T-cell (primary cell): Measurements from ENCODE around the gene RASSF4. TPM values are rescaled to one million over a fixed set of nuclear protein-coding genes. Genes with fewer than 3 reads are reported as not detected.
A peak's percentile ranks its signal among the peaks of the same experiment; 100 is the strongest.

Source experiments
- ATAC-seq, 4 experiments: fragments of 200-7000 bp in 3 of 4; fragments of 150-1000 bp in 1 of 4; cut with Tn5 transposase; replicated peaks in 1 of 4; 1 replicate in 3 of 4; 2 replicates in 1 of 4; pipeline ENCODE4 v1.10.0; 2021; ENCODE audit warnings: moderate library complexity in 3 of 4, mild to moderate bottlenecking in 2 of 4, moderate number of reproducible peaks in 1 of 4
- CTCF ChIA-PET, 2 donors: fragments of 300-600 bp; sonication (Branson Sonifier 250); formaldehyde crosslinking; loops; one replicate each; lab custom pipeline; 2022; ENCODE audit warnings: antibody characterized with exemption in 2 of 2; lab: Charles Lee
- POLR2A ChIA-PET, 2 donors: fragments of 300-600 bp; sonication (Branson Sonifier 250); formaldehyde crosslinking; loops; one replicate each; lab custom pipeline; 2022; ENCODE audit warnings: antibody characterized with exemption in 2 of 2; lab: Charles Lee
- DNase-seq, 35 experiments: peaks; one replicate each; pipeline versions ENCODE4 v3.0.0 to v3.0.0-alpha.2; 2013 to 2023
- H3K27ac ChIP-seq: one replicate; pipeline ENCODE4 v1.5.1; 2013; ENCODE audit warnings: low read length
- H3K27me3 ChIP-seq, 2 experiments: replicated peaks in 1 of 2; 1 replicate in 1 of 2; 2 replicates in 1 of 2; pipeline versions ENCODE4 v1.6.1 to v1.7.0; 2013; ENCODE audit warnings: low read length in 1 of 2, mixed read lengths in 1 of 2; ENCODE audit not compliant: control insufficient read depth in 2 of 2, insufficient read depth in 2 of 2; ENCODE audit errors: extremely low read depth in 1 of 2
- H3K36me3 ChIP-seq, 2 donors: 1 replicate in 1 of 2; 2 replicates in 1 of 2; pipeline versions ENCODE4 v1.6.1 to v1.7.0; 2013; ENCODE audit warnings: low read length in 1 of 2; ENCODE audit not compliant: control insufficient read depth in 2 of 2, insufficient read depth in 1 of 2; ENCODE audit errors: extremely low read depth in 1 of 2
- H3K4me1 ChIP-seq, 2 experiments: 1 replicate in 1 of 2; 2 replicates in 1 of 2; pipeline versions ENCODE4 v1.6.1 to v1.7.0; 2013; ENCODE audit warnings: low read length in 2 of 2, mixed read lengths in 1 of 2; ENCODE audit not compliant: insufficient read depth in 2 of 2, control insufficient read depth in 1 of 2; ENCODE audit errors: extremely low read depth in 1 of 2
- H3K4me3 ChIP-seq, 2 donors: 1 replicate in 1 of 2; 2 replicates in 1 of 2; pipeline versions ENCODE4 v1.5.1 to v1.7.0; 2013; ENCODE audit warnings: mild to moderate bottlenecking in 2 of 2, low read length in 1 of 2, moderate library complexity in 1 of 2; ENCODE audit not compliant: control insufficient read depth in 1 of 2; ENCODE audit errors: extremely low read depth in 1 of 2
- H3K9me3 ChIP-seq: 2 replicates; pipeline ENCODE4 v1.7.0; 2013
- H3K27ac Mint-ChIP-seq, 2 donors: one replicate each; pipeline ENCODE4 v1.8.0; 2020 to 2021; ENCODE audit warnings: mild to moderate bottlenecking in 2 of 2, mixed read lengths in 2 of 2
- H3K27me3 Mint-ChIP-seq, 2 donors: one replicate each; pipeline ENCODE4 v1.8.0; 2021 to 2022; ENCODE audit warnings: mixed read lengths in 2 of 2
- H3K36me3 Mint-ChIP-seq: one replicate; pipeline ENCODE4 v1.8.0; 2021; ENCODE audit warnings: mixed read lengths
- H3K4me1 Mint-ChIP-seq, 3 donors: one replicate each; pipeline ENCODE4 v1.8.0; 2020 to 2022; ENCODE audit warnings: mixed read lengths in 3 of 3, mild to moderate bottlenecking in 1 of 3
- H3K4me3 Mint-ChIP-seq, 3 donors: one replicate each; pipeline ENCODE4 v1.8.0; 2020 to 2022; ENCODE audit warnings: mild to moderate bottlenecking in 3 of 3, mixed read lengths in 3 of 3, moderate library complexity in 3 of 3
- H3K9me3 Mint-ChIP-seq, 3 donors: one replicate each; pipeline ENCODE4 v1.8.0; 2020 to 2022; ENCODE audit warnings: mixed read lengths in 3 of 3
- WGBS: methylation state at CpG from one replicate; pipeline ENCODE4 v1.1.5; 2013; ENCODE audit warnings: missing lambda C conversion rate; ENCODE audit not compliant: insufficient coverage; 5-methylcytosine and 5-hydroxymethylcytosine counted together
- total RNA-seq, 35 experiments: library from RNA in 6 of 35; stranded (reverse) in 6 of 35; fragments of 120-200 nt in 1 of 35; gene quantifications; one replicate each; pipeline versions ENCODE4 v1.2.1 to v1.2.4 and lab custom pipeline; 2013 to 2026

The RASSF4 gene
- total RNA-seq, 5 donors from 2014 or later (not counting 1 experiment from before 2014, with no cell fraction given): 0.55 to 2.8 (median 1.7) TPM

GRCh38 chr10:44960088-44960460, 472 bp downstream of the RASSF4 start:
- H3K9me3 ChIP-seq: no peaks in the 10 kb centered on the region
- CTCF ChIA-PET: interaction anchor here in 1 of 2 donors (1.5 kb wide), 1 partner anchor 27 kb away, joined by 6 read pairs; no protein-coding TSS in a partner anchor

GRCh38 chr10:44960482-44961229, 1.1 kb downstream of the RASSF4 start:
- no peak for DNase-seq
- peak overlapping the region; percentile 82 to 85 (median 83) for H3K4me3 Mint-ChIP-seq
- ChIA-PET POLR2A (no interaction called here), CTCF (interaction anchor here in 1 of 2 donors (1.5 kb wide), 1 partner anchor 28 kb away, joined by 6 read pairs; no protein-coding TSS in a partner anchor)
- H3K27ac Mint-ChIP-seq: peak overlapping the region; percentile 34 to 44
- H3K9me3 Mint-ChIP-seq: peaks cover 0 to 3% (median 2%) of the 10 kb centered on the region in 3 donors
- no peak for ATAC-seq
- H3K9me3 ChIP-seq: no peaks in the 10 kb centered on the region
- H3K4me1 Mint-ChIP-seq: peaks cover 28 to 33% (median 29%) of the 10 kb centered on the region in 3 donors
- H3K27ac ChIP-seq: no peak overlapping the region
- H3K4me3 ChIP-seq: no peak overlapping the region
- 95% methylated on average over 5 of the region's 7 CpGs for WGBS
- H3K27me3 ChIP-seq: peaks cover 0 to 3% of the 10 kb centered on the region in 2 experiments
- H3K36me3 Mint-ChIP-seq: peaks cover 12% of the 10 kb centered on the region
- H3K4me1 ChIP-seq: peaks cover 5 to 24% of the 10 kb centered on the region in 2 experiments
- H3K27me3 Mint-ChIP-seq: peaks cover 0 to 4% of the 10 kb centered on the region in 2 donors
- H3K36me3 ChIP-seq: peaks cover 0 to 5% of the 10 kb centered on the region in 2 donors

More at GRCh38 chr10:44960088-44960460, 472 bp downstream of the RASSF4 start:
- peaks cover 0 to 3% of the 10 kb centered on the region in 2 experiments for H3K27me3 ChIP-seq
- H3K4me3 Mint-ChIP-seq: peak overlapping the region; percentile 82 to 85 (median 83)
- H3K36me3 ChIP-seq: peaks cover 0 to 5% of the 10 kb centered on the region in 2 donors
- H3K36me3 Mint-ChIP-seq: peaks cover 12% of the 10 kb centered on the region
- peaks cover 0 to 3% (median 2%) of the 10 kb centered on the region in 3 donors for H3K9me3 Mint-ChIP-seq
- no peak overlapping the region for H3K27ac Mint-ChIP-seq
- peak overlapping the region; percentile 52 to 74 for H3K4me3 ChIP-seq
- ATAC-seq (no peak), DNase-seq (no peak)
- peaks cover 0 to 4% of the 10 kb centered on the region in 2 donors for H3K27me3 Mint-ChIP-seq
- WGBS: 67% methylated on average over 1 of the region's 8 CpGs
- no peak overlapping the region for H3K27ac ChIP-seq
- H3K4me1 ChIP-seq: peaks cover 5 to 24% of the 10 kb centered on the region in 2 experiments
- H3K4me1 Mint-ChIP-seq: peaks cover 28 to 33% (median 29%) of the 10 kb centered on the region in 3 donors
- POLR2A ChIA-PET: interaction anchor here in 1 of 2 donors (1.2 kb wide), 1 partner anchor 42 kb away, joined by 3 read pairs; no protein-coding TSS in a partner anchor

GRCh38 chr10:44961230-44961571, 1.6 kb downstream of the RASSF4 start:
- CTCF ChIA-PET: interaction anchor here in 1 of 2 donors (1.5 kb wide), 1 partner anchor 28 kb away, joined by 6 read pairs; no protein-coding TSS in a partner anchor
- no peak overlapping the region for H3K4me3 ChIP-seq

GRCh38 chr10:44961931-44962750, 2.5 kb downstream of the RASSF4 start:
- Histone ChIP-seq H3K4me3 (no peak overlapping the region), H3K27ac (no peak overlapping the region), H3K9me3 (no peaks in the 10 kb centered on the region), H3K36me3 (no peaks in the 10 kb centered on the region), H3K4me1 (peaks cover 5 to 28% of the 10 kb centered on the region in 2 experiments), H3K27me3 (peaks cover 0 to 3% of the 10 kb centered on the region in 2 experiments)
- Mint-ChIP-seq H3K27ac (no peak overlapping the region), H3K9me3 (no peaks in the 10 kb centered on the region), H3K36me3 (no peaks in the 10 kb centered on the region), H3K4me1 (peaks cover 26 to 37% (median 28%) of the 10 kb centered on the region in 3 donors), H3K27me3 (peaks cover 0 to 4% of the 10 kb centered on the region in 2 donors), H3K4me3 (no peak overlapping the region)
- WGBS: 77% methylated on average over 7 of the region's 11 CpGs
- ChIA-PET CTCF (interaction anchor here in 1 of 2 donors (0.6 kb wide), 1 partner anchor 23 kb away, joined by 3 read pairs; no protein-coding TSS in a partner anchor), POLR2A (interaction anchor here in 1 of 2 donors (0.5 kb wide), 1 partner anchor 13 kb away, joined by 7 read pairs; no protein-coding TSS in a partner anchor)
- DNase-seq: no peak
- ATAC-seq: no peak

More at GRCh38 chr10:44961230-44961571, 1.6 kb downstream of the RASSF4 start:
- Mint-ChIP-seq H3K4me3 (peak overlapping the region; percentile 1 to 85 (median 82)), H3K9me3 (peaks cover 0 to 2% (median 1%) of the 10 kb centered on the region in 3 donors), H3K4me1 (peaks cover 27 to 35% (median 28%) of the 10 kb centered on the region in 3 donors), H3K27ac (no peak overlapping the region), H3K27me3 (peaks cover 0 to 4% of the 10 kb centered on the region in 2 donors), H3K36me3 (peaks cover 9% of the 10 kb centered on the region)
- POLR2A ChIA-PET: no interaction called here
- H3K9me3 ChIP-seq: no peaks in the 10 kb centered on the region
- 71% methylated on average over 4 of the region's 4 CpGs for WGBS
- peaks cover 5 to 24% of the 10 kb centered on the region in 2 experiments for H3K4me1 ChIP-seq
- peak in 1 of 35 experiments; percentile 8 for DNase-seq
- no peak for ATAC-seq
- H3K27me3 ChIP-seq: peaks cover 0 to 3% of the 10 kb centered on the region in 2 experiments
- peaks cover 0 to 5% of the 10 kb centered on the region in 2 donors for H3K36me3 ChIP-seq
- no peak overlapping the region for H3K27ac ChIP-seq

GRCh38 chr10:44962870-44963738, 3.5 kb downstream of the RASSF4 start:
- ATAC-seq: no peak
- no peak overlapping the region for H3K4me3 ChIP-seq
- peaks cover 7 to 35% of the 10 kb centered on the region in 2 experiments for H3K4me1 ChIP-seq
- H3K27me3 ChIP-seq: peaks cover 0 to 3% of the 10 kb centered on the region in 2 experiments
- H3K27ac ChIP-seq: no peak overlapping the region
- 70% methylated on average over 16 of the region's 19 CpGs for WGBS
- peak in 1 of 35 experiments; percentile 27 for DNase-seq
- Mint-ChIP-seq H3K27ac (no peak overlapping the region), H3K36me3 (no peaks in the 10 kb centered on the region), H3K9me3 (no peaks in the 10 kb centered on the region), H3K4me3 (no peak overlapping the region), H3K27me3 (peaks cover 0 to 4% of the 10 kb centered on the region in 2 donors), H3K4me1 (peaks cover 28 to 40% (median 28%) of the 10 kb centered on the region in 3 donors)
- ChIA-PET POLR2A (interaction anchor here in 1 of 2 donors (0.5 kb wide), 1 partner anchor 12 kb away, joined by 7 read pairs; no protein-coding TSS in a partner anchor), CTCF (interaction anchor here in 1 of 2 donors (0.6 kb wide), 1 partner anchor 24 kb away, joined by 3 read pairs; no protein-coding TSS in a partner anchor)
- no peaks in the 10 kb centered on the region for H3K36me3 ChIP-seq
- no peaks in the 10 kb centered on the region for H3K9me3 ChIP-seq
